Thymus (tissue), 11 donors: ENCODE data around the gene KCTD12. TPM values are rescaled to one million over a fixed set of nuclear protein-coding genes. Genes with fewer than 3 reads are reported as not detected.

Experiments
- DNase-seq, 9 donors: peaks; one replicate each; pipeline ENCODE4 v3.0.0-alpha.2; 2013; ENCODE audit warnings: low spot score in 9 of 9, low read depth in 6 of 9, missing footprints in 1 of 9
- H3K27ac ChIP-seq, 2 donors: one replicate each; pipeline ENCODE4 v1.5.1; 2013; ENCODE audit warnings: control low read depth in 1 of 2, low read depth in 1 of 2, low read length in 1 of 2, mild to moderate bottlenecking in 1 of 2, moderate library complexity in 1 of 2
- H3K27me3 ChIP-seq, 2 donors: one replicate each; pipeline ENCODE4 v1.5.1; 2013; ENCODE audit warnings: low read length in 1 of 2; ENCODE audit not compliant: control insufficient read depth in 2 of 2, insufficient read depth in 1 of 2
- H3K36me3 ChIP-seq, 2 donors: one replicate each; pipeline ENCODE4 v1.5.1; 2013; ENCODE audit warnings: low read length in 1 of 2, mild to moderate bottlenecking in 1 of 2, moderate library complexity in 1 of 2; ENCODE audit not compliant: control insufficient read depth in 2 of 2, insufficient read depth in 2 of 2
- H3K4me1 ChIP-seq, 2 donors: one replicate each; pipeline ENCODE4 v1.5.1; 2013; ENCODE audit warnings: low read length in 2 of 2; ENCODE audit not compliant: control insufficient read depth in 2 of 2, insufficient read depth in 2 of 2
- H3K4me3 ChIP-seq, 2 donors: one replicate each; pipeline ENCODE4 v1.5.1; 2013; ENCODE audit warnings: low read length in 2 of 2, control low read depth in 1 of 2, mild to moderate bottlenecking in 1 of 2
- H3K9me3 ChIP-seq, 2 donors: one replicate each; pipeline ENCODE4 v1.5.1; 2013; ENCODE audit warnings: low read length in 1 of 2, mild to moderate bottlenecking in 1 of 2; ENCODE audit not compliant: control insufficient read depth in 2 of 2, insufficient read depth in 1 of 2
- WGBS: extraction: QIAGEN DNeasy Blood & Tissue Kit; methylation state at CpG from one replicate; pipeline ENCODE4 v1.1.7; 2013; 5-methylcytosine and 5-hydroxymethylcytosine counted together
- polyA plus RNA-seq: library from polyadenylated mRNA; stranded (reverse); fragments of 200-250 nt; gene quantifications from one replicate; pipeline ENCODE4 v1.2.3, GENCODE V29; 2013
- total RNA-seq: library from RNA; stranded (reverse); fragments of 120-200 nt; gene quantifications from one replicate; pipeline ENCODE4 v1.2.4, GENCODE V29; 2013
- donor health status: healthy.

Gene KCTD12
- total and polyA plus RNA-seq, 2 donors: 16.7 to 35.4 TPM

DNA sequence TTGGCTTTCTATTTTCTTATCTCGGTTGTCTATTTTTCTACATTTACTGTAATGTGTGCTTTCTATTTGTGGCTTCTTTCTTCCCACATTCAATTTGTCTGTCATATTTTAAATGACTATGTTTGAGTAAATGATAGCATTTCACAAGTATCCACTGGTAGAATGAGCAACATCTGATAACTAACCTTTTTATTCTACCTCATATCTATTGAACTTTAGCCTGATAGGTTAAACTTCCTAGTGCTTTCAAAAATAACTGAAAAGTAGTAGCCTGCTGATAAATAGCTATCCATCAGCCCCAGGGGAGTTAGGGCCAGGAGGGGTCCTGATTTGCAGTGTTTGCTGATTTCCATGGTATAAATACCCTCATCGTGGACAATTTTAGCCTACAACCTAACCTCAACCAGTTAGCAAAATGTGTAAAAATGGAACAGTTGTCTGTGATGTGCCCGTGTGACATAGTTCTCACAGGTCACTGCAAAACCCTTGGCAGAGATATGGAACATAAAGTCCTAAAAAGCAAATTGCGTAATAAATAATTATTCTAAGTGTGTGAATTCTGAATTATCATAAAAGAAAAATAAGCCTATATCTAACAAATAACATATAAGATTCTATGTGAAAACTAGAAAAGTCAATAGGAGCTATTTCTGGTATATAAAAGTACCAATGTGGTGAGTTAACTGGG lies 32.1 kb downstream of the KCTD12 start:
- Histone ChIP-seq H3K27ac (no peak overlapping the region), H3K36me3 (no peaks in the 10 kb centered on the region), H3K9me3 (no peaks in the 10 kb centered on the region), H3K27me3 (no peaks in the 10 kb centered on the region), H3K4me1 (no peaks in the 10 kb centered on the region), H3K4me3 (no peak overlapping the region)
- WGBS: 96% methylated on average over 4 of the region's 4 CpGs
- DNase-seq: no peak

DNA sequence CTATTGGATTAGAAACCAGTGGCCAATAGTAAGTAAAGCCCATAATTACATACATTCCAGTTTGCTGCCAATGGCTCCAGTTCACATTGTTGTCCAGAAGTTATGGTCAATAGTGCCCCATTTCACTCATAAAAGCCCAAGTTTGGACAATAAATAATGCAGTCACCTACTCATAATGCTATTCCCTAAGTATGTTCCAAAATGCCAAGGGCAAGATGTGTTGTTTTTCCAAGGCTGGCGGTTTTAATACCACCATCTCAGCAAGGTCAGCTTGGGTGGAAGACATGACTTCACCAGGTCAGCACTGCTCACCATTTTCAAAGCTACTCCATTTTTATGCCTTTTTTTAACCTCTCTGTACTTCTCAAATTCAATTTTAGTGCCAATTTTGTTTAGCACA lies 32.7 kb downstream of the KCTD12 start:
- 98% methylated on average over 1 of the region's 1 CpG for WGBS
- H3K4me1 ChIP-seq: no peaks in the 10 kb centered on the region
- H3K4me3 ChIP-seq: no peak overlapping the region
- no peaks in the 10 kb centered on the region for H3K27me3 ChIP-seq
- H3K36me3 ChIP-seq: no peaks in the 10 kb centered on the region
- DNase-seq: no peak
- H3K27ac ChIP-seq: no peak overlapping the region
- no peaks in the 10 kb centered on the region for H3K9me3 ChIP-seq

- Histone ChIP-seq H3K27ac (no peak overlapping the region), H3K9me3 (no peaks in the 10 kb centered on the region), H3K27me3 (no peaks in the 10 kb centered on the region), H3K4me1 (no peaks in the 10 kb centered on the region), H3K36me3 (no peaks in the 10 kb centered on the region), H3K4me3 (no peak overlapping the region)
- no peak for DNase-seq
- 91% methylated on average over 2 of the region's 2 CpGs for WGBS
Observed at GRCh38 chr13:76852986-76853385, 33.2 kb downstream of the KCTD12 start.

- Histone ChIP-seq H3K9me3 (no peaks in the 10 kb centered on the region), H3K27ac (no peak overlapping the region), H3K4me1 (no peaks in the 10 kb centered on the region), H3K4me3 (no peak overlapping the region), H3K36me3 (no peaks in the 10 kb centered on the region), H3K27me3 (no peaks in the 10 kb centered on the region)
- no peak for DNase-seq
- 97% methylated on average over 4 of the region's 4 CpGs for WGBS
Observed at GRCh38 chr13:76851961-76852360, 34.2 kb downstream of the KCTD12 start.

DNA sequence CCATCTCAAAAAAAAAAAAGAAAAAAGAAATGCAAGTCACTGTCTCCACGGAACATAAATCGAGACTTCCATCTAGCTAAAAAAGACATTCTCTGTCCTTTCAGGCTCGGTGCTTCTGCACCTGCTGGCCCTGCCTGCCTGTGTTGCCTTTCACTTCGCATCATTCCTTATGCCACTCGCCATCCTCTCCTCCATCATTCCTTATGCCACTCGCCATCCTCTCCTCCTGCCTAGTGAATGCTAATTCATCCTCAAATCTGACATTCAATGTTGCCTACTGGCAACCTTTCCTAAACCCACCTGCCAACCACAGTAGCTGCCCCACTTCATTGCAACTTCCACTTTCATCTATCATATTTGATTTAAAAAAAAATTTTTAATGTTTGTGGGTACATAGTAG lies 36.7 kb downstream of the KCTD12 start:
- Histone ChIP-seq H3K4me3 (no peak overlapping the region), H3K9me3 (no peaks in the 10 kb centered on the region), H3K27ac (no peak overlapping the region), H3K36me3 (no peaks in the 10 kb centered on the region), H3K27me3 (no peaks in the 10 kb centered on the region), H3K4me1 (no peaks in the 10 kb centered on the region)
- 96% methylated on average over 6 of the region's 6 CpGs for WGBS
- DNase-seq: no peak

- Histone ChIP-seq H3K27ac (no peak overlapping the region), H3K4me3 (no peak overlapping the region), H3K9me3 (no peaks in the 10 kb centered on the region), H3K27me3 (no peaks in the 10 kb centered on the region), H3K4me1 (no peaks in the 10 kb centered on the region), H3K36me3 (no peaks in the 10 kb centered on the region)
- no peak for DNase-seq
- 93% methylated on average over 3 of the region's 3 CpGs for WGBS
Observed at GRCh38 chr13:76848596-76848995, 37.6 kb downstream of the KCTD12 start.

DNA sequence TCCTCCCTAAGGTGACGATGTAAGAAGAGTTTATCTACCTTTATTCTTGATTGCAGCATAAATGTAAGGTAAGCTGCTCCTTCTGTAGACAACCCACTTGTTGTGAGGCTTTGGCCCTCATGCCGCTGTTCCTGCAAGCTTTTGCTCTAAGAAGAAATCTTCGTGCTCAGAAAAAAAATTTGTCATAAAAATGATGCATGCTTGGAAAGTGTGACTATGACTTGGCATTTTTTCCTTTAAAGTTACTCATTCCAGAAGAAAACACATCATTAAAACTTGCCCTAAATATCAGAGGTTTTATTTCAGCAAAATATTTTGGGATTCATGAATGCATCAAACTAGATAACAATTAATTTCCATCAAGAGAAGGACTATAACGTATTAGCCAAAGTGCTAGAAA lies 39.8 kb downstream of the KCTD12 start:
- no peak overlapping the region for H3K4me3 ChIP-seq
- H3K9me3 ChIP-seq: no peaks in the 10 kb centered on the region
- no peaks in the 10 kb centered on the region for H3K27me3 ChIP-seq
- DNase-seq: no peak
- H3K27ac ChIP-seq: no peak overlapping the region
- no peaks in the 10 kb centered on the region for H3K4me1 ChIP-seq
- 92% methylated on average over 4 of the region's 4 CpGs for WGBS
- H3K36me3 ChIP-seq: no peaks in the 10 kb centered on the region

DNA sequence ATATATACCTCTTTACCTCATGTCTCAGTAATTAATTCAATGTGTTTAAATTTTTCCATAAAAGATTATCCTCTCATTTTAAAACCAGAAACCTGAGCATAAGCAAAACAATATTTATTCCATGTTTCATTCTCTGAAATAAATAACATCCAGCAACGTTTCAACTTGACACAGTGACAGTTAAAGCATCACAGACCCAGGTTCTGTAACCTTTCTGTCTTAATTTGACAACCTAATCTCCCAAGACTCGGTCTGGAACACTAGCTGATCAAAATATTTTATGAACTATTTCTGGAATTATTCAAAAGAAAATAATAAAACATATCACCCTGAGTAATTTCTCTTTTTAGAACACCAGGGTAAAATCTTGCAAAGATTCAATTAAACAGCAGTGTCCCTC lies 40.3 kb downstream of the KCTD12 start:
- no peak overlapping the region for H3K4me3 ChIP-seq
- no peak overlapping the region for H3K27ac ChIP-seq
- H3K36me3 ChIP-seq: no peaks in the 10 kb centered on the region
- no peaks in the 10 kb centered on the region for H3K4me1 ChIP-seq
- 87% methylated on average over 2 of the region's 2 CpGs for WGBS
- H3K27me3 ChIP-seq: no peaks in the 10 kb centered on the region
- no peak for DNase-seq
- H3K9me3 ChIP-seq: no peaks in the 10 kb centered on the region

GRCh38 chr13:76845367-76845766 lies 40.8 kb downstream of the KCTD12 start:
- H3K9me3 ChIP-seq: no peaks in the 10 kb centered on the region
- no peak overlapping the region for H3K27ac ChIP-seq
- H3K4me3 ChIP-seq: no peak overlapping the region
- H3K36me3 ChIP-seq: no peaks in the 10 kb centered on the region
- WGBS: 96% methylated on average over 3 of the region's 3 CpGs
- H3K4me1 ChIP-seq: no peaks in the 10 kb centered on the region
- DNase-seq: no peak
- H3K27me3 ChIP-seq: no peaks in the 10 kb centered on the region
